HEK293T (cell line): ENCODE results near the gene TSPAN4.

Experiments used
- BHLHE40 ChIP-seq: fragments of 450-650 bp; IDR thresholded peaks from 2 replicates; pipeline ENCODE4 v1.6.1; 2016; ENCODE audit warnings: mild to moderate bottlenecking, moderate library complexity, borderline replicate concordance
- FOXA1 ChIP-seq: fragments of 450-650 bp; IDR thresholded peaks from 2 replicates; pipeline ENCODE4 v1.6.1; 2016; ENCODE audit warnings: mild to moderate bottlenecking
- HDGF ChIP-seq: fragments of 450-650 bp; IDR thresholded peaks from 2 replicates; pipeline ENCODE4 v1.6.1; 2017; ENCODE audit warnings: antibody characterized with exemption, borderline replicate concordance
- L3MBTL2 ChIP-seq: fragments of 450-650 bp; conservative IDR thresholded peaks from 2 replicates; pipeline ENCODE4 v1.6.1; 2016; ENCODE audit warnings: mild to moderate bottlenecking
- SP1 ChIP-seq: fragments of 450-650 bp; IDR thresholded peaks from 2 replicates; pipeline ENCODE4 v1.6.1; 2017
- TARDBP ChIP-seq: fragments of 450-650 bp; IDR thresholded peaks from 2 replicates; pipeline ENCODE4 v1.6.1; 2016

DNA sequence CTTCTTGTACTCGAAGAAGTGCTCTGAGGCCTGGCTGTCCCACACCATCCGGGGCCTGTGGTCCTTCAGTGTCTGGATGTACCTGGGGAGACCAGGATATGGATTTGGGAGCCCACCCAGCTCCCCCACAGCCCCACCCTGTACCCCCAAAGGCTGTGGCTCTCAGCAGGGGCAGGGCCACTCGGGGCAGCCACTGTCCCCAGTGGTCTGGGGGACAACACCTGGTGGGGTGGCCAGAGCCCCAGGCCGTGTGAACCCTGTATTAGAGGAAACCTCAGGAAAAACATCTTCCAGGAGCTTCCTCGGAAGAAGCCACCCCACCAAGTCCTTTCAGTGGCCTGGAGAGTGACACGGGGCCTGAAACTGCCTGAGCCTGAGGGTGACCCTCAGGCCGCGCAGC lies 27.8 kb downstream of the TSPAN4 start:
- TF ChIP-seq TARDBP, result no peak
- no peak for TF ChIP-seq HDGF
- TF ChIP-seq BHLHE40, result no peak
- TF ChIP-seq L3MBTL2, result no peak
- no peak for TF ChIP-seq SP1
- TF ChIP-seq FOXA1, result no peak
